Lower lobe of right lung (tissue), 2 donors: ENCODE data around the gene LAMP5. TPM values are rescaled to one million over a fixed set of nuclear protein-coding genes. Genes with fewer than 3 reads are reported as not detected.

ENCODE experiments used
- ATAC-seq, 2 donors: fragments of 200-7000 bp; cut with Tn5 transposase; one replicate each; pipeline ENCODE4 v1.9.1; 2020 to 2022; ENCODE audit warnings: mild to moderate bottlenecking in 2 of 2, moderate library complexity in 2 of 2
- DNase-seq: peaks from one replicate; pipeline ENCODE4 v3.0.0-alpha.2; 2020
- H3K27ac ChIP-seq: fragments of 200-600 bp; one replicate; pipeline ENCODE4 v1.8.0; 2022
- H3K27me3 ChIP-seq: fragments of 200-600 bp; one replicate; pipeline ENCODE4 v1.8.0; 2022; ENCODE audit warnings: low read depth
- H3K36me3 ChIP-seq: fragments of 200-600 bp; one replicate; pipeline ENCODE4 v1.8.0; 2022; ENCODE audit warnings: mild to moderate bottlenecking
- H3K4me1 ChIP-seq: fragments of 200-600 bp; one replicate; pipeline ENCODE4 v1.8.0; 2022
- H3K4me3 ChIP-seq: fragments of 200-600 bp; one replicate; pipeline ENCODE4 v1.8.0; 2022; ENCODE audit warnings: mild to moderate bottlenecking
- H3K9me3 ChIP-seq: fragments of 200-600 bp; one replicate; pipeline ENCODE4 v1.8.0; 2022
- intact Hi-C: fragments of 100-400 bp; cut with DNase I; formaldehyde crosslinking; loops from one replicate; pipeline ENCODE4 v1.11.0; 2022
- total RNA-seq: library from RNA; stranded (reverse); fragmentation: NEBNext Ultra II Directional; extraction: Animal tissue kit (Norgen Biotek cat#: 25700); gene quantifications from one replicate; pipeline ENCODE4 v1.2.1, GENCODE V29; 2021
- TF ChIP-seq, protein P1 (sequence below): fragments of 200-600 bp; IDR thresholded peaks from one replicate; pipeline ENCODE4 v1.8.0; 2022; ENCODE audit warnings: antibody characterized with exemption, mild to moderate bottlenecking
- donor health status: DM: no; HTN: yes; CAD: no; lungs with severe emphysema.

The LAMP5 gene
- total RNA-seq, 1 donor from 2014 or later = 0.41 TPM

DNA sequence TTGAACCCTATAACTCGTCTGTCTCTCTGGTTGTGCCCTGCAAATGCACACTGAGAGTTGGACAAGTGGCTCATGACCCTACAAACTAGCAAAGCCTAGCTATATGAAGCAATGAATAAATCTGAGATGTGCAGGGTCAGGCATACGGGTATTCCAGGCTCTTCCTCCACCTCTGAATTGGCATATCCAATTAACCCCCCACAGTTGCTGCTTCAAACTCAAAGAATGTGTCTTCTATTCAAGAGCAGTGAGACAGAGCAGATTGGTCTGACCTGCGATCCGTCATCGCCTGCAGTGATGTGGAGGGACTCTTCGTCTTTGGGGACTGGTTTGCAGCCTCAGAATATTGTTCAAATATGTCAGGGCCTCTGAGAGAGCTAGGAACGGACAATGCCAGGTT lies 59.8 kb downstream of the LAMP5 start:
- Histone ChIP-seq H3K27me3 (no peaks in the 10 kb centered on the region), H3K36me3 (no peaks in the 10 kb centered on the region), H3K9me3 (no peaks in the 10 kb centered on the region), H3K4me1 (no peaks in the 10 kb centered on the region), H3K27ac (no peak overlapping the region), H3K4me3 (no peak overlapping the region)
- ATAC-seq = no peak
- intact Hi-C loops = no loop called here
- TF ChIP-seq, protein P1, sequence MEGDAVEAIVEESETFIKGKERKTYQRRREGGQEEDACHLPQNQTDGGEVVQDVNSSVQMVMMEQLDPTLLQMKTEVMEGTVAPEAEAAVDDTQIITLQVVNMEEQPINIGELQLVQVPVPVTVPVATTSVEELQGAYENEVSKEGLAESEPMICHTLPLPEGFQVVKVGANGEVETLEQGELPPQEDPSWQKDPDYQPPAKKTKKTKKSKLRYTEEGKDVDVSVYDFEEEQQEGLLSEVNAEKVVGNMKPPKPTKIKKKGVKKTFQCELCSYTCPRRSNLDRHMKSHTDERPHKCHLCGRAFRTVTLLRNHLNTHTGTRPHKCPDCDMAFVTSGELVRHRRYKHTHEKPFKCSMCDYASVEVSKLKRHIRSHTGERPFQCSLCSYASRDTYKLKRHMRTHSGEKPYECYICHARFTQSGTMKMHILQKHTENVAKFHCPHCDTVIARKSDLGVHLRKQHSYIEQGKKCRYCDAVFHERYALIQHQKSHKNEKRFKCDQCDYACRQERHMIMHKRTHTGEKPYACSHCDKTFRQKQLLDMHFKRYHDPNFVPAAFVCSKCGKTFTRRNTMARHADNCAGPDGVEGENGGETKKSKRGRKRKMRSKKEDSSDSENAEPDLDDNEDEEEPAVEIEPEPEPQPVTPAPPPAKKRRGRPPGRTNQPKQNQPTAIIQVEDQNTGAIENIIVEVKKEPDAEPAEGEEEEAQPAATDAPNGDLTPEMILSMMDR = no peak
- no peak for DNase-seq

DNA sequence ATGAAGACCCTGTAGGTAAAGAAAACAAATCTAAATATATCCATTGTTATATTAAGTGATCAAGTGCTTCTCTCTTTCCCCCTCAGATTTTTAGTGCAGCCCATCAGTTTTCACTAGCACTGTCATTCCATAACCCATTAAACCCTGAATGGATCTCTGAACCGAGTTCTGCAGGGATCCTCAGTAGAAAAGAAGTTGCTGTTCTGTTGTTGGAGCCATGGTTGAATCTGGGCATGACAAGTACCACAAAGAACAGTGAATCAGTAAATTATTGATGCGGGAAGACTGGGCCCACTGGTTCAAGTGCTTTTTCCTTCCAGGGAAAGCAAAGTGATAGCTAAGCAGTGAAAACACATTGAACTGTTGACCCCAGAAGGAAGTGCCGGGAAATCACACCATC lies 60.4 kb downstream of the LAMP5 start:
- H3K9me3 ChIP-seq = no peaks in the 10 kb centered on the region
- no peaks in the 10 kb centered on the region for H3K4me1 ChIP-seq
- TF ChIP-seq, protein P1 = no peak
- no peaks in the 10 kb centered on the region for H3K27me3 ChIP-seq
- ATAC-seq (no peak), DNase-seq (no peak)
- H3K27ac ChIP-seq = no peak overlapping the region
- intact Hi-C loops = no loop called here
- H3K4me3 ChIP-seq = no peak overlapping the region
- no peaks in the 10 kb centered on the region for H3K36me3 ChIP-seq

DNA sequence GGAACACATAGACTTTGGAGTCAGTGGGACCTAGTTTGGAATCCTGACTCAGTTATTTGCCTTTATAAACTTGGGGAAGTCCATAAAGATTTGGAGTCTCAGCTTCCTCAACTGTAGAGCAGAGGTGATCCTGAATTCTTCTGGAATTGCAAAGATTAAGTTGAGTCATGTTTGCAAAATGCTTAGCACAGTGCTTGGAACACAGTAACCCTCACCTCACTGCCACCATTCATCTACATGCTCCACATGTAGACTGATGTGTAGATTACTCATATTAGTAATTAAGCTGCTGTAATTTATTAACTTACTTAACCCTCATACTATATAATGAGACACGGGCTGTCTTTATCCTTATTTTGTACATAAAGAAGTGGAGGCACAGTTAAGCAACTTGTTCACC lies 61.4 kb downstream of the LAMP5 start:
- Histone ChIP-seq H3K36me3 (no peaks in the 10 kb centered on the region), H3K4me3 (no peak overlapping the region), H3K4me1 (no peaks in the 10 kb centered on the region), H3K27me3 (no peaks in the 10 kb centered on the region), H3K27ac (no peak overlapping the region), H3K9me3 (no peaks in the 10 kb centered on the region)
- no peak for DNase-seq
- no peak for ATAC-seq
- intact Hi-C loops = no loop called here
- TF ChIP-seq, protein P1 = no peak

DNA sequence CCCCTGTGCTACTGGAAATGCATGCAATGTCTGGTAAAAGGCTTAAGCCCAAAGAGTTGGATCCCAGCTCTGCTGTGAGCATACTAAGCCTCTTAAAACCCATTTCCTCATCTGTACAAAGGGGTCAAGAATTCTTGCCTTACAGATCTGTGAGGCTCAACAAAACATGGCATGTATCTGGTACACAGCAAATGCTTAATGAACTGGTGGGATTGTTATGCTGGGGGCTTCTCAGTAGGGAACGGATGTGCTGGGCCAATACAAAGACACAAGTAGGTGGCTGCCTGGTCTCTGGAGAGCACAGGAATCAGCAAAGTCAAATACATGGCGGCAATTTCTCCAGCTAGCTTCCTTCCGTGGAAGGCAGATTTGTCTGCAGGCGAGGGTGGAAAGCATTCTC lies 62.3 kb downstream of the LAMP5 start:
- ATAC-seq (no peak), DNase-seq (no peak)
- Histone ChIP-seq H3K27me3 (no peaks in the 10 kb centered on the region), H3K4me3 (no peak overlapping the region), H3K27ac (no peak overlapping the region), H3K9me3 (no peaks in the 10 kb centered on the region), H3K4me1 (no peaks in the 10 kb centered on the region), H3K36me3 (no peaks in the 10 kb centered on the region)
- TF ChIP-seq, protein P1 = no peak
- intact Hi-C loops = no loop called here

DNA sequence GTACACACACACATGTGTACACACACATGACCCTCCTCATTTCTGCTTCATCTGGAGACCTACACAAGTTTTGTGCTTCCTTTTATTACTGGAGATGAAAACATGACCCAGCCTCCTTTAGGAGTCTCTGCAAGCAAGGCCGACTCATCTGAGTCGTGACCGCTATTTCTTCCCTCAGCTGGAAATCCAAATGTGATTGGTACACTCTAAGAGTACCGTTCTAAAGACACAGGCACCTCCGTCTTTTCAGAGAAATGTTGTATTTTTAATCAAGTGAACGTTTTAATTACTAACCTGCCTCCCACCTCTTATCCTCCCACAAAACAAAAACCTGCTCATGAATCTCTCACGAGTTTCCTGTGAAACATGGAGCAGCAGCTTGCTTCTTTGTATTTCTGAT lies 63.0 kb downstream of the LAMP5 start:
- H3K4me1 ChIP-seq = no peaks in the 10 kb centered on the region
- no peaks in the 10 kb centered on the region for H3K27me3 ChIP-seq
- intact Hi-C loops = no loop called here
- no peak for DNase-seq
- no peak overlapping the region for H3K4me3 ChIP-seq
- no peak overlapping the region for H3K27ac ChIP-seq
- no peak for ATAC-seq
- H3K36me3 ChIP-seq = no peaks in the 10 kb centered on the region
- no peaks in the 10 kb centered on the region for H3K9me3 ChIP-seq
- TF ChIP-seq, protein P1 = no peak

DNA sequence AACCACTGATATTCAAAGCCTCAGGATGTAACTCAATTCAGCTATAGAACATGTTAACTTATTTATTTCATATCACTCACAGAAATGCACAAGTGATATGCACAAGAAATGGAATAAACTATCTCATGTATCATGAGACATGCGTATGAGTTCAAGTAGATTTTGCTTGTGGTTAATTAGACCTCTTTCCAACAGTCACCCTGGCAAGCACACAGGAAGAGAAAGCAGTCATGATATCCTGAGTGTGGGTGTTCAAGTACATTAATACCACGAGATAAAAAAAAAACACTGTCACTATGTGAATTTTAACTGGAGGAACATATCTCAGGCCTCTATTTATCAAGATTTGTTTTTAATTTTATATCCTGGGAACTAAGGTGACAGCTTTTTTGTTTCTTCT lies 64.2 kb downstream of the LAMP5 start:
- TF ChIP-seq, protein P1 = no peak
- DNase-seq (no peak), ATAC-seq (no peak)
- H3K4me3 ChIP-seq = no peak overlapping the region
- no peaks in the 10 kb centered on the region for H3K27me3 ChIP-seq
- H3K36me3 ChIP-seq = no peaks in the 10 kb centered on the region
- no peaks in the 10 kb centered on the region for H3K4me1 ChIP-seq
- no peak overlapping the region for H3K27ac ChIP-seq
- no peaks in the 10 kb centered on the region for H3K9me3 ChIP-seq
- intact Hi-C loops = no loop called here
